Thymus (tissue), 14 donors: ENCODE measurements around the gene ELF5. TPM values are rescaled to one million over a fixed set of nuclear protein-coding genes. Genes with fewer than 3 reads are reported as not detected.

Source experiments
- DNase-seq, 9 donors: peaks; one replicate each; pipeline ENCODE4 v3.0.0-alpha.2; 2013; ENCODE audit warnings: low spot score in 9 of 9, low read depth in 6 of 9, missing footprints in 1 of 9
- H3K27ac ChIP-seq, 2 donors: one replicate each; pipeline ENCODE4 v1.5.1; 2013; ENCODE audit warnings: control low read depth in 1 of 2, low read depth in 1 of 2, low read length in 1 of 2, mild to moderate bottlenecking in 1 of 2, moderate library complexity in 1 of 2
- H3K27me3 ChIP-seq, 2 donors: one replicate each; pipeline ENCODE4 v1.5.1; 2013; ENCODE audit warnings: low read length in 1 of 2; ENCODE audit not compliant: control insufficient read depth in 2 of 2, insufficient read depth in 1 of 2
- H3K36me3 ChIP-seq, 2 donors: one replicate each; pipeline ENCODE4 v1.5.1; 2013; ENCODE audit warnings: low read length in 1 of 2, mild to moderate bottlenecking in 1 of 2, moderate library complexity in 1 of 2; ENCODE audit not compliant: control insufficient read depth in 2 of 2, insufficient read depth in 2 of 2
- H3K4me1 ChIP-seq, 2 donors: one replicate each; pipeline ENCODE4 v1.5.1; 2013; ENCODE audit warnings: low read length in 2 of 2; ENCODE audit not compliant: control insufficient read depth in 2 of 2, insufficient read depth in 2 of 2
- H3K4me3 ChIP-seq, 2 donors: one replicate each; pipeline ENCODE4 v1.5.1; 2013; ENCODE audit warnings: low read length in 2 of 2, control low read depth in 1 of 2, mild to moderate bottlenecking in 1 of 2
- H3K9me3 ChIP-seq, 2 donors: one replicate each; pipeline ENCODE4 v1.5.1; 2013; ENCODE audit warnings: low read length in 1 of 2, mild to moderate bottlenecking in 1 of 2; ENCODE audit not compliant: control insufficient read depth in 2 of 2, insufficient read depth in 1 of 2
- WGBS: extraction: QIAGEN DNeasy Blood & Tissue Kit; methylation state at CpG from one replicate; pipeline ENCODE4 v1.1.7; 2013; 5-methylcytosine and 5-hydroxymethylcytosine counted together
- long read RNA-seq, 10 donors: transcript quantifications; one replicate each; lab custom pipeline, GENCODE V29; 2026
- polyA plus RNA-seq: library from polyadenylated mRNA; stranded (reverse); fragments of 200-250 nt; gene quantifications from one replicate; pipeline ENCODE4 v1.2.3, GENCODE V29; 2013
- total RNA-seq: library from RNA; stranded (reverse); fragments of 120-200 nt; gene quantifications from one replicate; pipeline ENCODE4 v1.2.4, GENCODE V29; 2013
- donor health status: healthy.

ELF5 gene
- total RNA-seq, result 0.52 TPM
- polyA plus RNA-seq, result 4.5 TPM
- long read RNA-seq, donor 1, result 0 reads
- long read RNA-seq, donor 2, result 0 reads
- long read RNA-seq, donor 3, result 0 reads
- long read RNA-seq, donor 4, result 0 reads
- long read RNA-seq, donor 5, result 0 reads
- long read RNA-seq, donor 6, partial matches to known transcripts, result 0 of 1 reads
- long read RNA-seq, donor 6, other reads (novel, unspliced or antisense), result 0 of 1 reads
- long read RNA-seq, donor 7, result 0 reads
- long read RNA-seq, donor 8, result 0 reads
- long read RNA-seq, donor 9, result 0 reads
- long read RNA-seq, donor 10, result 0 reads

- 96% methylated on average over 17 of the region's 17 CpGs for WGBS
Observed at GRCh38 chr11:34513682-34514449, at the start of gene ELF5. ELF5 (minus strand) TSS chr11:34513794; CDS start chr11:34505749, 8,045 bp downstream.

GRCh38 chr11:34562976-34563375 lies 49.4 kb upstream of the ELF5 start:
- Histone ChIP-seq H3K27ac (no peak overlapping the region), H3K27me3 (no peaks in the 10 kb centered on the region), H3K9me3 (no peaks in the 10 kb centered on the region), H3K4me1 (no peaks in the 10 kb centered on the region), H3K36me3 (no peaks in the 10 kb centered on the region), H3K4me3 (no peak overlapping the region)
- DNase-seq, result no peak
- WGBS, result 77% methylated on average over 2 of the region's 2 CpGs

More at GRCh38 chr11:34513682-34514449, at the start of gene ELF5:
- Histone ChIP-seq H3K27ac (no peak within 1 kb of the TSS), H3K4me3 (no peak within 1 kb of the TSS), H3K27me3 (no peaks in the 10 kb centered on the region), H3K36me3 (no peaks in the 10 kb centered on the region), H3K4me1 (no peaks in the 10 kb centered on the region), H3K9me3 (no peaks in the 10 kb centered on the region)
- no peak for DNase-seq

GRCh38 chr11:34560511-34560910 lies 46.9 kb upstream of the ELF5 start:
- no peak for DNase-seq
- H3K4me1 ChIP-seq, result no peaks in the 10 kb centered on the region
- no peaks in the 10 kb centered on the region for H3K27me3 ChIP-seq
- no peak overlapping the region for H3K27ac ChIP-seq
- no peak overlapping the region for H3K4me3 ChIP-seq
- no peaks in the 10 kb centered on the region for H3K36me3 ChIP-seq
- H3K9me3 ChIP-seq, result no peaks in the 10 kb centered on the region
- 88% methylated on average over 4 of the region's 4 CpGs for WGBS

- no peaks in the 10 kb centered on the region for H3K27me3 ChIP-seq
Observed at GRCh38 chr11:34558673-34559072, 45.1 kb upstream of the ELF5 start.

GRCh38 chr11:34558211-34558610 lies 44.6 kb upstream of the ELF5 start:
- Histone ChIP-seq H3K27ac (no peak overlapping the region), H3K4me1 (no peaks in the 10 kb centered on the region), H3K27me3 (no peaks in the 10 kb centered on the region), H3K4me3 (no peak overlapping the region), H3K36me3 (no peaks in the 10 kb centered on the region), H3K9me3 (no peaks in the 10 kb centered on the region)
- no peak for DNase-seq
- WGBS, result 71% methylated on average over 1 of the region's 1 CpG

More at GRCh38 chr11:34558673-34559072, 45.1 kb upstream of the ELF5 start:
- Histone ChIP-seq H3K36me3 (no peaks in the 10 kb centered on the region), H3K4me1 (no peaks in the 10 kb centered on the region), H3K27ac (no peak overlapping the region), H3K4me3 (no peak overlapping the region), H3K9me3 (no peaks in the 10 kb centered on the region)
- WGBS, result 93% methylated on average over 4 of the region's 4 CpGs
- DNase-seq, result no peak

GRCh38 chr11:34552270-34552669 lies 38.7 kb upstream of the ELF5 start:
- Histone ChIP-seq H3K4me1 (no peaks in the 10 kb centered on the region), H3K36me3 (no peaks in the 10 kb centered on the region), H3K27me3 (no peaks in the 10 kb centered on the region), H3K4me3 (no peak overlapping the region), H3K9me3 (no peaks in the 10 kb centered on the region), H3K27ac (no peak overlapping the region)
- DNase-seq, result peak in 1 of 9 donors; percentile 21
- 62% methylated on average over 3 of the region's 3 CpGs for WGBS

- no peak overlapping the region for H3K27ac ChIP-seq
- no peak overlapping the region for H3K4me3 ChIP-seq
- no peaks in the 10 kb centered on the region for H3K36me3 ChIP-seq
- H3K4me1 ChIP-seq, result no peaks in the 10 kb centered on the region
- WGBS, result 93% methylated on average over 5 of the region's 5 CpGs
- no peaks in the 10 kb centered on the region for H3K27me3 ChIP-seq
- no peaks in the 10 kb centered on the region for H3K9me3 ChIP-seq
- no peak for DNase-seq
Observed at GRCh38 chr11:34549271-34549670, 35.7 kb upstream of the ELF5 start.

- Histone ChIP-seq H3K4me3 (no peak overlapping the region), H3K4me1 (no peaks in the 10 kb centered on the region), H3K27ac (no peak overlapping the region), H3K9me3 (no peaks in the 10 kb centered on the region), H3K27me3 (no peaks in the 10 kb centered on the region), H3K36me3 (no peaks in the 10 kb centered on the region)
- no peak for DNase-seq
- WGBS, result 90% methylated on average over 4 of the region's 4 CpGs
Observed at GRCh38 chr11:34548278-34548677, 34.7 kb upstream of the ELF5 start.

GRCh38 chr11:34546511-34547209 lies 33.1 kb upstream of the ELF5 start:
- H3K27me3 ChIP-seq, result no peaks in the 10 kb centered on the region

More at GRCh38 chr11:34546511-34547209, 33.1 kb upstream of the ELF5 start:
- 85% methylated on average over 6 of the region's 6 CpGs for WGBS
- H3K4me1 ChIP-seq, result no peaks in the 10 kb centered on the region
- H3K27ac ChIP-seq, result no peak overlapping the region
- H3K9me3 ChIP-seq, result no peaks in the 10 kb centered on the region
- no peak overlapping the region for H3K4me3 ChIP-seq
- H3K36me3 ChIP-seq, result no peaks in the 10 kb centered on the region
- no peak for DNase-seq
